C4-2B (cell line): Measurements from ENCODE around the gene GIT1.

ENCODE experiments used
- H3K27ac ChIP-seq: fragments of 450-650 bp; 2 replicates; pipeline ENCODE4 v1.5.1; 2017
- ZFX ChIP-seq: fragments of 450-650 bp; IDR thresholded peaks from 2 replicates; pipeline ENCODE4 v1.6.1; 2017
- TF ChIP-seq, protein P1 (sequence below): fragments of 450-650 bp; conservative IDR thresholded peaks from 2 replicates; pipeline ENCODE4 v1.5.1; 2017; ENCODE audit warnings: mild to moderate bottlenecking

The GIT1 gene

DNA sequence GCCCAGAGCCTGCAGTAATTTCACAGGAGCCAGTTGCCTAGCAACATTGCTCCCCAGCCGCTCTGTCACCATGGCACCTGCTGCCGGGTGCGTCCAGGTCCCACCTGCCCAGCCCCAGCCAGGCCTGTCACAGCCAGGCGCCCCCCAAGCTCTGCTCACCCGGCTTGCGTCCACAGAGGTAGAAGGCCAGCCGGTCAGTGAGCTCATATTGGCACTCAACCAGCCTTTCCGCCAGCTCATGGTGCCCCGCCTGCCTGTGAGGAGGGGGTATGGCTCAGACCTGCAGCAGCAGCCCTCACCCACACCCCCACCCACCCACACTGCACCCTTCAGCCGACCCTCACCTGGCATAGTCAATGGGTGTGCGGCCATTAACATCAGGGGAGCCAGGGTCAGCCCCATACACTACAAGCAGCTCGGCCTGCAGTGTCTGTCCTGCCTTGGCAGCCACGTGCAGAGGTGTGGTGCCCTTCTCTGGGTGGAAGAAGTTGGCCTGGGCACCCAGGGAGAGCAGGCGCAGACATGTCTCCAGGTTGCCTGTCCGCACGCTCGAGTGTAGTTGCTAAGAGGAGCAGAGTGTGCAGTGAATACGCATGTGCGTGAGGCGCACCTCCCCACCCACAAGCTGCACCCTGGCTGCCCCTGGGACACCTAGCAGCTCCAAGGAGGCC, 7.7 kb downstream of the GIT1 start:
- TF ChIP-seq, protein P1, sequence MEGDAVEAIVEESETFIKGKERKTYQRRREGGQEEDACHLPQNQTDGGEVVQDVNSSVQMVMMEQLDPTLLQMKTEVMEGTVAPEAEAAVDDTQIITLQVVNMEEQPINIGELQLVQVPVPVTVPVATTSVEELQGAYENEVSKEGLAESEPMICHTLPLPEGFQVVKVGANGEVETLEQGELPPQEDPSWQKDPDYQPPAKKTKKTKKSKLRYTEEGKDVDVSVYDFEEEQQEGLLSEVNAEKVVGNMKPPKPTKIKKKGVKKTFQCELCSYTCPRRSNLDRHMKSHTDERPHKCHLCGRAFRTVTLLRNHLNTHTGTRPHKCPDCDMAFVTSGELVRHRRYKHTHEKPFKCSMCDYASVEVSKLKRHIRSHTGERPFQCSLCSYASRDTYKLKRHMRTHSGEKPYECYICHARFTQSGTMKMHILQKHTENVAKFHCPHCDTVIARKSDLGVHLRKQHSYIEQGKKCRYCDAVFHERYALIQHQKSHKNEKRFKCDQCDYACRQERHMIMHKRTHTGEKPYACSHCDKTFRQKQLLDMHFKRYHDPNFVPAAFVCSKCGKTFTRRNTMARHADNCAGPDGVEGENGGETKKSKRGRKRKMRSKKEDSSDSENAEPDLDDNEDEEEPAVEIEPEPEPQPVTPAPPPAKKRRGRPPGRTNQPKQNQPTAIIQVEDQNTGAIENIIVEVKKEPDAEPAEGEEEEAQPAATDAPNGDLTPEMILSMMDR: no peak
- no peak for TF ChIP-seq ZFX
- no peak overlapping the region; the same call in 1 of the 2 replicates for H3K27ac ChIP-seq

DNA sequence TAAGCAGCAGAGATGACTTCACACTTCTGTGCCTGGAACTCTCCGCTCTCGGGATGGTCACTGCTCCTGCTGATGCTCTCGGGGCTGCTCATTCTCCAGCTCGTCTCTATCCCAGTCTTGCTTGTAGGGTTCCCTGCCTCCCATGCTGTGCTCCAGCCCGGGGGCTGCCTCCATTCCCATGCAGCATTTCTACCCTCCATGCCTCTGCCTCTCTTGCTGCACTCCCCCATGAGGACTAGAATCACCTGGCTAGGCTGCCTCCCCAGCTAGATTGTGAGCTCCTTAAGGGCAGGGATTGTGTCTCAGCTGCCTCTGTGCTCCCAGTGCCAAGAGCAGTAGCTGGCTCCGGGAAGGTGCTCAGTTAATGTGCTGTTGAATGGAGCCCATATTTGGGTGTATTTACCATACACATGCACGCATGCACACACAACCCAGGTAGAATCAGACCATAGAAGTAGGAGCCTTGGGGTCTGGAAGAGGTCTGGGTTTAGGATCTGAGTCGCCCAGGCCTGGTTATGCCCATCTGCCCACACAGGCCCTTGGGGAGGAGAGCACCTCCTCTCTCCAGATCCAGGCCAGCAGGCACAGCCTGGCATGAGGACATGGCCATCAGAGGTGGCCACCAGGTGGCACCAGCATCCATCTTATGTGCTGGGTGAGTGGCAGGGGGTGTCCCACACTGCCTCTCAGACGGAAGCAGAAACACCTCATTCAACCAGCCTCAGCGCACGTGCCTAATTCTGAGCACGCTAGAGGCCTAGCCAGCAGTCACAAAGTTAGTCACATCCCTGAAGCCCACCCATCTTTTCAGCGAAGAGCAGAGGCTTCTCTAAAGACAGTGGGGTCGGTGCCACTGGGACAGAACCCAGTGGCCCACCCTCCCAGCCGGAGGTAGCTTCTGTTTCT, 9.3 kb downstream of the GIT1 start:
- peak; percentile 26; the same call in 1 of the 2 replicates for TF ChIP-seq ZFX
- TF ChIP-seq, protein P1: peak; percentile 95
- peak overlapping the region; percentile 26 for H3K27ac ChIP-seq

- no peak for TF ChIP-seq ZFX
- TF ChIP-seq, protein P1: no peak
- no peak overlapping the region for H3K27ac ChIP-seq
These were observed 10.6 kb downstream of the GIT1 start for GRCh38 chr17:29578626-29579485.

DNA sequence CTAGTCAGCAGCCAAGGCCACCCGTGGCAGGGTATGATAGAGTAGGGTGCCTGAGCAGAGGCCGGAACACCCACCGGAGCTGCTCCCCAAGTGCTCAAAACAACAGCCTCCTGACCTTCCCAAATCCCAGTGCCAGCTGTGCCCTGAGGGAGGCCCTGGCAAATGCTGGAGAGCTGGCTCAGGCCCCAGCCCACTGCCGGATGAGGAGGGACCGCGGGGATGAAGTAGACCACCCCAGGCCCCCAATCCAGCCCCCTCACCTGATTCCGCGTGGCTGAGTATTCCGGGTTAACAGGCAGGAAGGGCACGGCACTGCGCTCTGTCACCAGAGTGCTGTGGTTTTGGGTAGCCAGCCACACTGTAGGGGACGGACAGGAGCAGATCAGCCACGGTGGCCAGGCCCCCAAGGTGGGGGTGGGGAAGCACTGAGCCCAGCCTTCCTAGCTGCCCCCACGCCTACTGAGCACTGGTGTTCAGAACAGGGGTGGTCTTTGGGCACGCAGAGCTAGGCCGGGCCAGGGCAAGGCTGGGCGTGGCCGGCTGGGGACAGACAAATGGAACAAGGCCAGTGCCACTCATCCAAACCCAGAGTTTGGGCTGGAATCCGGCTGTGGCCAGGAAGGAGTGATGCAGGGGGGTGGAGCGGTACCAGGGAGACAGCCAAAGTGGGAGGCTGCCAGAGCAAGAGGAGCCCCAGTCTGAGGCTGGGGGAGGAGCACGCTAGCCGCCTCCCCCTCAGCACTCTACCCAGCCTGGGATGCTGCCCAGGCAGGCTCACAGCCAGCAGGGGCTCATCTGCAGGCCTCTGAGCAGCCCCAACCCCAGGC, 11.8 kb downstream of the GIT1 start:
- no peak overlapping the region for H3K27ac ChIP-seq
- TF ChIP-seq, protein P1: no peak
- TF ChIP-seq ZFX: no peak

DNA sequence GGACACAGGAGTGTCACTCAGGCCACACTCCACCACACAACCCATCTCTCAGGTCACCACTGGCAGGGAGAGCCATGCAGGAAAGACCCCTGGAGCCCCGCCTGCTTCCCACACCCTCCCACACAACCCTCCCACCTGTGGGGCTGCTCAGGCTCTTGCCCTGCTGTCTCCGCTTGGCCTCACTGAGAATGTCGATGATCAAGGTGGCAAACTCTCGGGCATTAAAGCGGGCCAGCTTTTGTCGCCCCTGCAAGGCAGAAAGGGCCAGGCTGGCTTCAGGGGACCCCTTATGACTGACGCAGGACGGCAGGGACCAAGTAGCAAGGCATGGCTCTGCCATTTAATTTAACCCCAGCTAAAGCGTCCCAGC, 12.5 kb downstream of the GIT1 start:
- TF ChIP-seq, protein P1: no peak
- no peak for TF ChIP-seq ZFX
- H3K27ac ChIP-seq: no peak overlapping the region

DNA sequence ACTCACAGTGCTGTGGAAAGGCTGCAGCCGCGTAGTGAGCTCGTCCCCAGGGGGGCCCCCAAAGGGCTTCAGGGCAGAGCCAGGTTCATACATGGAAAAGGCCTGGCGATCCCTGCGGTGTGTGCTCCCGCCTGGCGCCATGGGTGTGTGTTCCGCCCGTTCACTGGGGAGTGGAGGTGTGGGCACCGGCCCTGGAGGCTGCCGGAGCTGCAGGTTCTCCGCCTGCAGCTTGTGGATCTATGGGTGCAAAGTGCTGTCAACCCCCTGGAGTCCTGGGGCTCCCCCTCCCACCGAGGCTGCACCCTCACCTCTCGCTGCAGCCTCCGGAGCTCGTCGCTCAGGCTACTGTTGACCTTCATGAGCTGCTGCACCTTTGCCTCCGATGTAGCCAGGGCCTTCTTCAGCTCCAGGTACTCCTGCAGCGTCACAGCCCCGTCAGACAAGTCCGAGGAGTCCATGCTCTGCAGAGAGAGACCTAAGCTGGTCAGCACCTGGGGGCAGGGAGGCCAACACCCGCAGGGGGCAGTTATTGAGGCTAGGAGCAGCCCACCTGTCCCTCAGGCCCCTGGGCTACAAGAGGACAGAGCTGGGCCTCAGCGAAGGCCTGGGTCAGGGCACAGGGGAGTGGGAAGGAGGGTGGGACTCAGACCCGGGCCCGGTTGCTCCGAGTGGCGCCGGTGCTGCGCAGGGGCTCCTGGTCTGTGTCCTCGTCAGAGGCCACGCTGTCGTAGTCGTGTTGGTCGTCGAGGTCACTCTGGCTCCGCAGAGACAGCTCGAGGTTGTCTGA, 13.0 kb downstream of the GIT1 start:
- TF ChIP-seq, protein P1: no peak
- TF ChIP-seq ZFX: no peak

More for the DNA sequence above, 13.0 kb downstream of the GIT1 start:
- no peak overlapping the region for H3K27ac ChIP-seq
